ENCODE data around the gene PLPP6.

The PLPP6 gene

DNA sequence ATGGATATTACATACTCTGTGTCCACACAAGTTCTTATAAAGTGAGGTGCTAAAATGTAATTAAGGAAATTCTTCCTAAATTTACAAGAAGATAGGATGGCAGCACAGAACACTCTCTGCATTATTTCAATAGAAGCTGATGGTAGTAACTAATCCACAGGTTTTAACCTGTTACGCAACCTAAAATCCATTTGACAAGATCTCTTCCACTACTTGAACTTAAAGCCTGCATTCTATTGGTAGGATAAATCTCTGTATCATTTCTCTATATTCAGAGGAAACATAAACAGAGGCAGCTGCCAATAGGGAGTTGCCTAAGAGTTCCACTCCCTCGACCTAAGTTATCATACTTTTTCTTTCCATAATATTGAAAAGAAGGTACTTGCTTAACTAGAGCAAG lies 38.8 kb downstream of the PLPP6 start:
- no peak for DNase-seq

- no peak for DNase-seq
Measured at GRCh38 chr9:4701526-4701925, 39.4 kb downstream of the PLPP6 start.

GRCh38 chr9:4704129-4704528 lies 42.0 kb downstream of the PLPP6 start:
- DNase-seq, result no peak

DNA sequence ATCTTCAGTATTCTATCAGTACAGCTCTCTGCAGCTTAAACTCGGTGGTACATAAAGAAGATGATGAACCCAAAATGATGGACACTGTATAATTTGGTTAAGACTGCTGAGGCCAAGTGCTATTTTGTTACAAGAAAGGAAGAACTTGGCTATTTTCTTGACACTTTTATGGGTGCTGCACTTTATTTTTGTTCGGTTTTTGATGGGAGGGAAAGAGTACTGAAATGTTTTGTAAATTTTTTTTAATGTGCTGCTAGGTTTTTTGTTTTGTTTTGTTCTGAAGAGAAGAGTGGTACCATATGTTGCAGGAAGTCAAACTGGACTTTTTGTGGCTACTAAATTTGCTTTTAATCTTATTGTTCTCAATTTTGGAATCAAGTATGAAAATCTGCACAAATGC lies 43.9 kb downstream of the PLPP6 start:
- DNase-seq, result no peak

DNA sequence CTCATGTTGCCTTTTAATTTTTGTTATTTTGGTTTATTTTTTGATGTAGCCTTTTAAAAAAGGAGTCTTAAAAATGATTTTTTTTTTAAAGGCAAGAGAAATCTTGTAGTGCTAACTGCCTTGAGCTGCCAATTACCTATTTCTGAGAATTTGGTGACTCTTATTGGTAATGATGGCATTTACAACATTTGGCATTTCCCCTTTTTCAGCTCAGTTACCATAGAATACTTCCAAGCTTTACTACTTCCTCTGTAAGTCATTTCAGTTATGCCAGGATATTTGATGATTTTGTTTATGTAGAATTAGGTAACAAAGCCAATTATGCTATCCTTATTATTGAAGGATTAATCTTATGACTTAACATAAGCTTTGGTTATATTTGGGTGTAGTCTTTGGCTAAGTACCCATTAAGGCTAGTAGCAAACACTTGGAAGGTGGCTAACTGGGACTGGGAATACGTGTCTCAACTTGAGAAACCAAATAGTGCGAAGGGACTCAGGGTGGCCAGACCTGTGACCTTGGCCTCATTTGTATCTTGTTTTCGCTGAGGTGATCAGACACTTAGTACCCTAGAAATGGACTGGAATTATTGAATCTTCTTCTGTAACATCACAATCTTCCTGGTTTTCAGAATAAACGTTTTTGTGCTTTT lies 45.0 kb downstream of the PLPP6 start:
- DNase-seq, result no peak

DNA sequence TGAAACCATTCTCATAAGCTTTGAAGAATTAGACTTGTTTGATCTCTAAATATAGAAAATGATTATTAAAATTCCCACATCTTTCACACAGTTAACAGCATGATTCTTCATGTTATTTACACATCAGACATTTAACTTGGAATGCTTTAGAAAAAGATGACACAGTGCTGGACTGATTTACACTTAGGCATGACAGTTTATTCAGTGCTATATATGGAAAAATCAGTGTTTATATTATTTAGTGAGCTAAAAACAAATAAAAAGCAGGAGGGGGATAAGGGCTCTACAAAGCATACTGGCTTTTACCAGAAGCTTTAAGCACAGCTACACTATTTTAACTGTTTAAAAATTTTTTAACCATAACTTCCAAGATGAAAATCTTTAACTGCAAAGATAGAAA lies 47.3 kb downstream of the PLPP6 start:
- DNase-seq, result no peak

GRCh38 chr9:4713849-4714248 lies 51.8 kb downstream of the PLPP6 start:
- no peak for DNase-seq

- no peak for DNase-seq
Measured at GRCh38 chr9:4714266-4715016, 52.3 kb downstream of the PLPP6 start.

Data from NCI-H2171 (cell line).